ENCODE data around the gene HSD17B11.

DNA sequence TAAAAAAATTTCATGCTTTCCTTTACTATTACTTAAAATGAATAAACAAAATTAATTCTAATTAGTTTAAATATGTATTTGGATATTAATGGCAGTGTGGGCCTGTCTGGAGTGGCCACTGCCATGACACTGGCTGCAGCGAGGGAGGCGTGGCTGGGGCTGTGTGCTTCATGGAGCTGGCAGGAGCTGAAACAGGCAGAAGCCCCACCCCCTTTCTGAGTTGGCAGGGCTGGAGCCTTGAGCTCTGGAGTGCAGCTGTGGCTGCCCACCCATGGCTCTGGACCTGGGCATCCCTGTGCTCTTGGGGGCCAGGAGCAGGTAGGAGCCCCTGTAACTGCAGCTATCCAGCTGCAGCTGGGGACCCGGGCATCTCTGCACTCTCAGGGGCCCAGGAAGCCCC lies 8.2 kb upstream of the HSD17B11 start:
- TF ChIP-seq ZNF274 (IDR thresholded peaks at IDR 0.05; ENCODE audit: low read depth, low read length) (no peak), YY1 (IDR thresholded peaks at IDR 0.05; ENCODE audit: insufficient read depth, insufficient read length) (no peak)

Measured in NT2/D1 (cell line).